K562 (cell line): ENCODE measurements around the gene VEGFA. TPM values are rescaled to one million over a fixed set of nuclear protein-coding genes. Genes with fewer than 3 reads are reported as not detected.

Experiments used
- ATAC-seq: fragments of 200-7000 bp; cut with Tn5 transposase; 3 replicates; pipeline ENCODE4 v1.9.1; 2020; ENCODE audit warnings: moderate library complexity
- BruUV-seq: library from RNA; stranded (reverse); fragments of 400-500 nt; replicated peaks from 2 replicates; lab custom pipeline; 2021; lab: Mats Ljungman, UMichigan
- CTCF ChIA-PET: fragments of 300-600 bp; formaldehyde crosslinking; extraction: SDS; loops from one replicate; lab custom pipeline; 2021; ENCODE audit warnings: low intra/inter-chr PET ratio; lab: Yijun Ruan, JAX
- POLR2A ChIA-PET: fragments of 300-600, 350-650 bp; sonication (Branson Sonifier 250); formaldehyde crosslinking; extraction: SDS; loops from one replicate; lab custom pipeline; 2021; ENCODE audit warnings: antibody characterized with exemption, inconsistent platforms; lab: Yijun Ruan, JAX
- DNase-seq, 4 experiments: peaks; one replicate each; pipeline versions ENCODE4 v3.0.0 to v3.0.0-alpha.2; 2011 to 2018; ENCODE audit warnings: low spot score in 3 of 4, mixed read lengths in 3 of 4; ENCODE audit errors: extremely low read depth in 1 of 4
- FAIRE-seq: peaks from 2 replicates; lab custom pipeline; 2011; peaks lifted over from hg19 to GRCh38; lab: Jason Lieb, UNC
- H2AFZ ChIP-seq: 2 replicates; pipeline ENCODE4 v1.6.0; 2011; ENCODE audit warnings: low read depth, low read length, control low read depth, inconsistent platforms
- H3K27ac ChIP-seq: fragments of 200-600 bp; 3 replicates; pipeline ENCODE4 v1.8.0; 2011; ENCODE audit warnings: low read depth, mild to moderate bottlenecking, control low read depth, inconsistent platforms, low read length, moderate library complexity, mixed read lengths; ENCODE audit errors: extremely low read depth
- H3K27me3 ChIP-seq, 2 experiments: fragments of 300-600 bp in 1 of 2; 2 replicates in 1 of 2; 3 replicates in 1 of 2; pipeline versions ENCODE4 v1.6.0 to v1.8.0; 2011; ENCODE audit warnings: inconsistent platforms in 2 of 2, low read length in 2 of 2, mild to moderate bottlenecking in 1 of 2, mixed read lengths in 1 of 2, moderate library complexity in 1 of 2; ENCODE audit not compliant: control insufficient read depth in 2 of 2, insufficient read depth in 2 of 2
- H3K36me3 ChIP-seq: fragments of 300-600 bp; 3 replicates; pipeline ENCODE4 v1.8.0; 2011; ENCODE audit warnings: mild to moderate bottlenecking, low read length, inconsistent platforms; ENCODE audit not compliant: control insufficient read depth, insufficient read depth
- H3K4me1 ChIP-seq, 2 experiments: fragments of 200-600 bp in 1 of 2; replicated peaks in 1 of 2; 2 replicates in 1 of 2; 3 replicates in 1 of 2; pipeline versions ENCODE4 v1.5.1 to v1.8.0; 2011; ENCODE audit warnings: inconsistent platforms in 2 of 2, low read length in 2 of 2, mild to moderate bottlenecking in 1 of 2, mixed read lengths in 1 of 2, moderate library complexity in 1 of 2; ENCODE audit not compliant: control insufficient read depth in 2 of 2, insufficient read depth in 2 of 2
- H3K4me2 ChIP-seq: 2 replicates; pipeline ENCODE4 v1.6.1; 2011; ENCODE audit warnings: low read length, control low read depth, inconsistent platforms, mixed read lengths; ENCODE audit not compliant: insufficient read depth
- H3K4me3 ChIP-seq: fragments of 200-600 bp; sonication (generic), shearing (Covaris generic); 2 replicates; pipeline ENCODE4 v1.5.1; 2016; ENCODE audit warnings: control low read depth, inconsistent platforms
- H3K79me2 ChIP-seq: fragments of 200-600 bp; 3 replicates; pipeline ENCODE4 v1.8.0; 2011; ENCODE audit warnings: low read length, inconsistent platforms; ENCODE audit not compliant: control insufficient read depth, insufficient read depth
- H3K9ac ChIP-seq, 2 experiments: 2 replicates each; pipeline versions ENCODE4 v1.6.0 to v1.6.1; 2011; ENCODE audit warnings: low read depth in 2 of 2, low read length in 2 of 2, control low read depth in 1 of 2, inconsistent platforms in 1 of 2, mild to moderate bottlenecking in 1 of 2, mixed read lengths in 1 of 2; ENCODE audit not compliant: insufficient read depth in 1 of 2
- H3K9me1 ChIP-seq: one replicate; pipeline ENCODE4 v1.6.0; 2011; ENCODE audit warnings: inconsistent platforms, mild to moderate bottlenecking, low read length, moderate library complexity; ENCODE audit not compliant: control insufficient read depth, insufficient read depth
- H3K9me3 ChIP-seq: replicated peaks from 2 replicates; pipeline ENCODE4 v1.5.1; 2011; ENCODE audit warnings: low read depth, low read length, inconsistent platforms; ENCODE audit not compliant: control insufficient read depth, insufficient read depth
- H4K20me1 ChIP-seq: replicated peaks from 2 replicates; pipeline ENCODE4 v1.6.1; 2011; ENCODE audit warnings: low read length, inconsistent platforms, mixed read lengths; ENCODE audit not compliant: control insufficient read depth, insufficient read depth
- BCOR ChIP-seq: fragments of 450-650 bp; IDR thresholded peaks from 2 replicates; pipeline ENCODE4 v1.6.1; 2016
- CTCF ChIP-seq, 3 experiments: IDR thresholded peaks in 2 of 3; conservative IDR thresholded peaks in 1 of 3; 2 replicates each; pipeline ENCODE4 v1.5.1; 2011 to 2012; ENCODE audit warnings: low read length in 3 of 3, mild to moderate bottlenecking in 3 of 3, control low read depth in 2 of 3, improper control_type of control experiment in 1 of 3, inconsistent platforms in 1 of 3, low read depth in 1 of 3, mixed read lengths in 1 of 3, moderate library complexity in 1 of 3; ENCODE audit not compliant: insufficient read depth in 2 of 3
- IRF9 ChIP-seq: fragments of 450-650 bp; IDR thresholded peaks from 2 replicates; pipeline ENCODE4 v1.6.1; 2016; ENCODE audit warnings: missing biosample characterization, missing genetic modification characterization
- THAP7 ChIP-seq: fragments of 250-450 bp; sonication (Bioruptor Pico); IDR thresholded peaks from 2 replicates; pipeline ENCODE4 v1.5.0; 2021
- ZBTB5 ChIP-seq: fragments of 450-650 bp; IDR thresholded peaks from 2 replicates; pipeline ENCODE4 v1.6.1; 2017; ENCODE audit warnings: antibody characterized with exemption
- ZFP36 ChIP-seq: fragments of 150-350 bp; IDR thresholded peaks from 2 replicates; pipeline ENCODE4 v1.6.1; 2018; ENCODE audit warnings: low read length, low read depth; ENCODE audit not compliant: partially characterized antibody
- ZNF224 ChIP-seq: sonication (generic); formaldehyde crosslinking; IDR thresholded peaks from 2 replicates; pipeline ENCODE4 v1.8.0; 2022; ENCODE audit warnings: mild to moderate bottlenecking, missing genetic modification reagents
- ZNF354B ChIP-seq: fragments of 250-450 bp; sonication (Bioruptor Pico); IDR thresholded peaks from 2 replicates; pipeline ENCODE4 v1.4.0; 2020
- WGBS: fragments of 100-300 bp; shearing (Covaris generic); methylation state at CpG from one replicate; pipeline ENCODE4 v1.1.6; 2016; ENCODE audit warnings: low coverage, mixed read lengths; ENCODE audit not compliant: insufficient coverage; ENCODE audit errors: missing lambda C conversion rate; 5-methylcytosine and 5-hydroxymethylcytosine counted together
- in situ Hi-C: fragments of 300-500 bp; cut with MboI; formaldehyde crosslinking; loops from 4 replicates; pipeline ENCODE4 v1.15.0; 2018; ENCODE audit warnings: inconsistent platforms, mixed read lengths
- intact Hi-C: fragments of 100-400 bp; cut with micrococcal nuclease; formaldehyde crosslinking; loops from 2 replicates; pipeline ENCODE4 v1.14.2; 2022
- polyA plus RNA-seq, 8 experiments: library from polyadenylated mRNA; depleted of rRNA in 4 of 8; stranded (reverse) in 5 of 8; unstranded in 3 of 8; fragments of >200 nt; fragmentation: Nextera tagmentation in 2 of 8; fragmentation: Illumina TruSeq in 1 of 8; extraction: Ambion mirVana in 2 of 8; extraction: Trizol in 1 of 8; gene quantifications; 2 replicates each; pipeline versions ENCODE4 v1.2.1 to v1.2.3, GENCODE V29; 2011 to 2014; ENCODE audit warnings: inconsistent platforms in 1 of 8, missing spikeins in 1 of 8
- total RNA-seq, 7 experiments: library from RNA; depleted of rRNA in 6 of 7; stranded (reverse); fragments of >200 nt in 6 of 7; fragmentation: Illumina TruSeq in 2 of 7; extraction: Trizol in 2 of 7; gene quantifications; 2 replicates each; pipeline versions ENCODE4 v1.2.1 to v1.2.3, GENCODE V29; 2011 to 2021; ENCODE audit warnings: low replicate concordance in 1 of 7

VEGFA gene
- total and polyA plus RNA-seq, 9 of the 15 experiments (the other 6 are each of a cell fraction or from before 2014, with no cell fraction given), result 14.0 to 271 (median 124) TPM

- Histone ChIP-seq H3K36me3 (no peaks in the 10 kb centered on the region), H3K9me3 (no peaks in the 10 kb centered on the region), H3K27ac (no peak overlapping the region), H3K4me3 (no peak overlapping the region), H3K79me2 (no peaks in the 10 kb centered on the region), H3K27me3 (no peaks in the 10 kb centered on the region), H3K9me1 (peaks cover 10% of the 10 kb centered on the region)
- FAIRE-seq (no peak), ATAC-seq (no peak)
- 78% methylated on average over 9 of the region's 10 CpGs for WGBS
- in situ Hi-C loops, result no loop called here
- CTCF ChIA-PET, result no interaction called here
- TF ChIP-seq ZNF224 (CRISPR knock-in tag) (no peak), THAP7 (CRISPR knock-in tag) (no peak), BCOR (0 out of 2 replicates have a peak, but pooled peaks have one; percentile 31), ZBTB5 (no peak), ZFP36 (peak; percentile 94), IRF9 (tag) (no peak), CTCF (IDR thresholded peaks at IDR 0.05 in 2 of 3, conservative IDR thresholded peaks at IDR 0.05 in 1 of 3; ENCODE audit: insufficient read depth in 2 of 3, low read depth in 1 of 3, low read length in 3 of 3) (peak in 1 of 3 experiments; percentile 45; a peak in 1 of 6 replicates), ZNF354B (CRISPR knock-in tag) (no peak)
- TF ChIP-seq, all 486 proteins: peak for 3
- Histone ChIP-seq H4K20me1 (no peaks in the 10 kb centered on the region), H3K4me2 (no peak overlapping the region), H3K9ac (no peak overlapping the region), H2AFZ (no peak overlapping the region), H3K4me1 (peaks cover 39 to 50% of the 10 kb centered on the region in 2 experiments)
- BruUV-seq, result no TSS peak
- intact Hi-C loops, result no loop called here
- POLR2A ChIA-PET, result interaction anchor here (1.2 kb wide), 2 partner anchors 11 to 15 kb away, joined by 4 read pairs; no protein-coding TSS in a partner anchor
- no peak for DNase-seq
These were observed 30.9 kb downstream of the VEGFA start for GRCh38 chr6:43800746-43801494.
